A549 (cell line): ENCODE data around the gene RHOT2. TPM values are rescaled to one million over a fixed set of nuclear protein-coding genes. Genes with fewer than 3 reads are reported as not detected.

Source experiments
- ATAC-seq, 2 experiments: fragments of 200-7000 bp in 1 of 2; fragments of >200 bp in 1 of 2; cut with Nextera tagmentation in 1 of 2; cut with Tn5 transposase in 1 of 2; 3 replicates each; pipeline versions ENCODE4 v1.8.0 to v1.9.1; 2018 to 2020; ENCODE audit warnings: mild to moderate bottlenecking in 1 of 2, moderate library complexity in 1 of 2
- CTCF ChIA-PET: fragments of 300-600 bp; sonication (Branson Sonifier 250); formaldehyde crosslinking; extraction: SDS; loops from one replicate; lab custom pipeline; 2021; ENCODE audit warnings: antibody characterized with exemption, inconsistent platforms; lab: Yijun Ruan, JAX
- POLR2A ChIA-PET: fragments of 350-600 bp; formaldehyde crosslinking; extraction: SDS; loops from one replicate; lab custom pipeline; 2021; ENCODE audit warnings: antibody characterized with exemption, inconsistent platforms; lab: Yijun Ruan, JAX
- DNase-seq, 2 experiments: peaks; one replicate each; pipeline versions ENCODE4 v3.0.0 to v3.0.0-alpha.2; 2011 to 2016; ENCODE audit warnings: low read depth in 1 of 2, low spot score in 1 of 2
- FAIRE-seq: peaks from 2 replicates; lab custom pipeline; 2011; peaks lifted over from hg19 to GRCh38; lab: Jason Lieb, UNC
- H3K27ac ChIP-seq, 2 experiments: fragments of >200 bp; sonication (Bioruptor Twin); formaldehyde crosslinking; 3 replicates each; pipeline ENCODE4 v1.5.1; 2016 to 2017
- H3K4me1 ChIP-seq: fragments of >200 bp; sonication (Bioruptor Twin); formaldehyde crosslinking; 3 replicates; pipeline ENCODE4 v1.6.1; 2016
- H3K4me2 ChIP-seq: fragments of >200 bp; sonication (Bioruptor Twin); formaldehyde crosslinking; 3 replicates; pipeline ENCODE4 v1.6.1; 2016
- H3K4me3 ChIP-seq: fragments of >200 bp; sonication (Bioruptor Twin); formaldehyde crosslinking; 3 replicates; pipeline ENCODE4 v1.5.1; 2016
- H3K9me3 ChIP-seq: fragments of >200 bp; sonication (Bioruptor Twin); formaldehyde crosslinking; 3 replicates; pipeline ENCODE4 v1.6.1; 2016
- CBX8 ChIP-seq: fragments of 200-600 bp; sonication (generic); IDR thresholded peaks from 2 replicates; pipeline ENCODE4 v1.6.1; 2016
- CEBPB ChIP-seq, 2 experiments: fragments of >200 bp in 1 of 2; sonication (Bioruptor Twin) in 1 of 2; formaldehyde crosslinking in 1 of 2; IDR thresholded peaks; 2 replicates each; pipeline ENCODE4 v1.6.1; 2012 to 2016
- CHD2 ChIP-seq: fragments of 150-350 bp; IDR thresholded peaks from 2 replicates; pipeline ENCODE4 v1.6.1; 2014; ENCODE audit warnings: low read length; ENCODE audit not compliant: partially characterized antibody
- EP300 ChIP-seq, 2 experiments: fragments of >200 bp; sonication (Bioruptor Twin); formaldehyde crosslinking; IDR thresholded peaks; 2 replicates in 1 of 2; 3 replicates in 1 of 2; pipeline ENCODE4 v1.6.1; 2016 to 2017
- ESRRA ChIP-seq: fragments of 150-350 bp; IDR thresholded peaks from 2 replicates; pipeline ENCODE4 v1.6.1; 2014; ENCODE audit warnings: mild to moderate bottlenecking, low read length, borderline replicate concordance
- FOSL2 ChIP-seq, 2 experiments: fragments of 450-650 bp in 1 of 2; fragments of >200 bp in 1 of 2; sonication (Bioruptor Twin) in 1 of 2; formaldehyde crosslinking; IDR thresholded peaks; 2 replicates each; pipeline versions ENCODE4 v1.5.0 to v1.6.1; 2016 to 2020; ENCODE audit warnings: mild to moderate bottlenecking in 1 of 2, moderate library complexity in 1 of 2
- JUN ChIP-seq, 2 experiments: fragments of >200 bp; sonication (Bioruptor Twin); formaldehyde crosslinking; IDR thresholded peaks; 2 replicates in 1 of 2; 3 replicates in 1 of 2; pipeline ENCODE4 v1.6.1; 2016 to 2017
- JUNB ChIP-seq: fragments of >200 bp; sonication (Bioruptor Twin); formaldehyde crosslinking; IDR thresholded peaks from 2 replicates; pipeline ENCODE4 v1.6.1; 2016
- KDM5A ChIP-seq: fragments of 200-600 bp; sonication (generic); IDR thresholded peaks from 2 replicates; pipeline ENCODE4 v1.6.1; 2016; ENCODE audit warnings: antibody characterized with exemption, mild to moderate bottlenecking
- MYC ChIP-seq: IDR thresholded peaks from 2 replicates; pipeline ENCODE4 v1.6.1; 2012; ENCODE audit warnings: mild to moderate bottlenecking, inconsistent platforms, low read length, improper control_type of control experiment, borderline replicate concordance
- NPAS2 ChIP-seq: fragments of 250-450 bp; sonication (Bioruptor Pico); IDR thresholded peaks from 2 replicates; pipeline ENCODE4 v1.8.0; 2022; ENCODE audit warnings: mild to moderate bottlenecking, moderate library complexity, borderline replicate concordance
- NR3C1 ChIP-seq: fragments of >200 bp; sonication (Bioruptor Twin); formaldehyde crosslinking; IDR thresholded peaks from 3 replicates; pipeline ENCODE4 v1.6.1; 2017
- PHF8 ChIP-seq: fragments of 200-600 bp; sonication (generic); IDR thresholded peaks from 2 replicates; pipeline ENCODE4 v1.6.1; 2016; ENCODE audit warnings: low read depth, mild to moderate bottlenecking, antibody characterized with exemption, moderate library complexity, borderline replicate concordance
- POLR2A ChIP-seq: IDR thresholded peaks from 2 replicates; pipeline ENCODE4 v1.6.1; 2012; ENCODE audit warnings: mild to moderate bottlenecking, low read length
- RNF2 ChIP-seq: fragments of 200-600 bp; sonication (generic); IDR thresholded peaks from 2 replicates; pipeline ENCODE4 v1.6.1; 2016; ENCODE audit warnings: low read depth, mild to moderate bottlenecking, antibody characterized with exemption, moderate library complexity, borderline replicate concordance
- TP53 ChIP-seq: fragments of 250-450 bp; sonication (Bioruptor Pico); IDR thresholded peaks from 2 replicates; pipeline ENCODE4 v1.5.0; 2021; ENCODE audit warnings: mild to moderate bottlenecking, moderate library complexity
- ZFP36 ChIP-seq: fragments of 450-650 bp; IDR thresholded peaks from 2 replicates; pipeline ENCODE4 v1.6.1; 2014; ENCODE audit warnings: borderline replicate concordance; ENCODE audit not compliant: partially characterized antibody
- WGBS: methylation state at CpG from one replicate; pipeline ENCODE4 v1.1.6; 2017; ENCODE audit errors: missing lambda C conversion rate; 5-methylcytosine and 5-hydroxymethylcytosine counted together
- polyA plus RNA-seq, 4 experiments: library from polyadenylated mRNA; depleted of rRNA in 3 of 4; stranded (reverse); fragments of >200 nt; fragmentation: RNase III in 1 of 4; extraction: RNeasy Plus Mini Kit Qiagen cat#74134 plus additional on column Dnase treatment in 1 of 4; gene quantifications; 2 replicates in 3 of 4; 3 replicates in 1 of 4; pipeline ENCODE4 v1.2.3, GENCODE V29; 2011 to 2017
- TF ChIP-seq, protein P1 (sequence below): fragments of >200 bp; sonication (Bioruptor Twin); formaldehyde crosslinking; IDR thresholded peaks from 3 replicates; pipeline ENCODE4 v1.6.1; 2016
- TF ChIP-seq, protein P2 (sequence below): IDR thresholded peaks from 2 replicates; pipeline ENCODE4 v1.6.1; 2012; ENCODE audit warnings: low read depth, borderline replicate concordance
- TF ChIP-seq, protein P3 (sequence below): IDR thresholded peaks from 2 replicates; pipeline ENCODE4 v1.6.1; 2012
- TF ChIP-seq, protein P4 (sequence below): IDR thresholded peaks from 2 replicates; pipeline ENCODE4 v1.6.1; 2012
- TF ChIP-seq, protein P5 (sequence below): fragments of 250-450 bp; sonication (Bioruptor Pico); IDR thresholded peaks from 2 replicates; pipeline ENCODE4 v1.5.0; 2021; ENCODE audit warnings: mild to moderate bottlenecking, moderate library complexity, borderline replicate concordance

RHOT2 gene
- polyA plus RNA-seq, 2 of the 4 experiments (the other 2 are of a cell fraction) = 38.0 to 83.1 TPM

DNA sequence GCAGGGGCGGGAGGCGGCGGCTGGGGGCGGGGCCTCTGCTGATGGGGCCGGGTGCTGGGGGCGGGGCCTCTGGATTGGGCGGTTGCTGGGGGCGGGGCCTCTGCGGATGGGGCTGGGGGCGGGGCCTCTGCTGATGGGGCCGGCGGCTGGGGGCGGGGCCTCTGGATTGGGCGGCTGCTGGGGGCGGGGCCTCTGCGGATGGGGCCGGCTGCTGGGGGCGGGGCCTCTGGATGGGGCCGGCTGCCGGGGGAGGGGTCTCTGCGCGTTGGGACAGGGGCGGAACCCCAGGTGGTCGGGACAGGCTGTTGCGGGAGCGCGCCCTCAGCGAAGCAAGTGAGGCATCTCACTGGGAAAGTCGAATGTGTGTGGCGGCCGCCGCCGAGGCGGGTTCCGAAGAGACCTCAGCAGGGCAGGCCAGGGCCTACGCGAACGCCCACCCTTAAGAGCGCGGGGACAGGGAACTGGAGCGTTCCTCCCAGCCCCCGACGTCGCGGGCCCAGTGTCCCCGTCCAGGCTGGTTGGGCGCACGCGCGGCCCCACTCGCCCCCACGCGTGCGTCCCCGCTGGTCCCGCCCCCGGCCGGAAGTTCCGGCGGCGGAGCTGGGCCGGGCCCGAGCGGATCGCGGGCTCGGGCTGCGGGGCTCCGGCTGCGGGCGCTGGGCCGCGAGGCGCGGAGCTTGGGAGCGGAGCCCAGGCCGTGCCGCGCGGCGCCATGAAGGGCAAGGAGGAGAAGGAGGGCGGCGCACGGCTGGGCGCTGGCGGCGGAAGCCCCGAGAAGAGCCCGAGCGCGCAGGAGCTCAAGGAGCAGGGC is 12.1 kb downstream of the RHOT2 start, which contains the start of gene STUB1:
TSS of gene STUB1 (plus strand) at position 597 of the 811 bp plus-strand sequence. CDS start at position 713, 116 bp downstream.
- ATAC-seq (peak; percentile 20 to 51), FAIRE-seq (no peak), DNase-seq (peak in 1 of 2 experiments; percentile 91)
- ChIA-PET CTCF (interaction anchor here (0.7 to 2.9 kb wide), 8 partner anchors 12 to 106 kb away, joined by 3 to 17 read pairs (median 4); partner anchors contain the start of gene RHOT2), POLR2A (interaction anchor here (0.6 to 2.0 kb wide), 6 partner anchors 10 to 53 kb away, joined by 3 to 12 read pairs (median 6); partner anchors contain the start of genes ANTKMT and WDR24)
- Histone ChIP-seq H3K4me2 (peak within 1 kb of the TSS; percentile 93), H3K4me3 (peak within 1 kb of the TSS; percentile 74), H3K4me1 (peaks cover 45% of the 10 kb centered on the region), H3K9me3 (no peaks in the 10 kb centered on the region), H3K27ac (peak within 1 kb of the TSS; percentile 84 to 97)
- TF ChIP-seq POLR2A = peak; percentile 48
- TF ChIP-seq, protein P1, sequence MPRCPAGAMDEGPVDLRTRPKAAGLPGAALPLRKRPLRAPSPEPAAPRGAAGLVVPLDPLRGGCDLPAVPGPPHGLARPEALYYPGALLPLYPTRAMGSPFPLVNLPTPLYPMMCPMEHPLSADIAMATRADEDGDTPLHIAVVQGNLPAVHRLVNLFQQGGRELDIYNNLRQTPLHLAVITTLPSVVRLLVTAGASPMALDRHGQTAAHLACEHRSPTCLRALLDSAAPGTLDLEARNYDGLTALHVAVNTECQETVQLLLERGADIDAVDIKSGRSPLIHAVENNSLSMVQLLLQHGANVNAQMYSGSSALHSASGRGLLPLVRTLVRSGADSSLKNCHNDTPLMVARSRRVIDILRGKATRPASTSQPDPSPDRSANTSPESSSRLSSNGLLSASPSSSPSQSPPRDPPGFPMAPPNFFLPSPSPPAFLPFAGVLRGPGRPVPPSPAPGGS = peak; percentile 70; the same call in 2 of the 3 replicates
- TF ChIP-seq TP53 (CRISPR knock-in tag) = peak; percentile 54; the same call in 1 of the 2 replicates
- TF ChIP-seq, protein P2, sequence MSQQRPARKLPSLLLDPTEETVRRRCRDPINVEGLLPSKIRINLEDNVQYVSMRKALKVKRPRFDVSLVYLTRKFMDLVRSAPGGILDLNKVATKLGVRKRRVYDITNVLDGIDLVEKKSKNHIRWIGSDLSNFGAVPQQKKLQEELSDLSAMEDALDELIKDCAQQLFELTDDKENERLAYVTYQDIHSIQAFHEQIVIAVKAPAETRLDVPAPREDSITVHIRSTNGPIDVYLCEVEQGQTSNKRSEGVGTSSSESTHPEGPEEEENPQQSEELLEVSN = peak; percentile 59
- peak; percentile 40; the same call in 1 of the 2 replicates for TF ChIP-seq PHF8
- TF ChIP-seq, protein P3, sequence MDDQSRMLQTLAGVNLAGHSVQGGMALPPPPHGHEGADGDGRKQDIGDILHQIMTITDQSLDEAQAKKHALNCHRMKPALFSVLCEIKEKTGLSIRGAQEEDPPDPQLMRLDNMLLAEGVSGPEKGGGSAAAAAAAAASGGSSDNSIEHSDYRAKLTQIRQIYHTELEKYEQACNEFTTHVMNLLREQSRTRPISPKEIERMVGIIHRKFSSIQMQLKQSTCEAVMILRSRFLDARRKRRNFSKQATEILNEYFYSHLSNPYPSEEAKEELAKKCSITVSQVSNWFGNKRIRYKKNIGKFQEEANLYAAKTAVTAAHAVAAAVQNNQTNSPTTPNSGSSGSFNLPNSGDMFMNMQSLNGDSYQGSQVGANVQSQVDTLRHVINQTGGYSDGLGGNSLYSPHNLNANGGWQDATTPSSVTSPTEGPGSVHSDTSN = no peak
- TF ChIP-seq, protein P4, sequence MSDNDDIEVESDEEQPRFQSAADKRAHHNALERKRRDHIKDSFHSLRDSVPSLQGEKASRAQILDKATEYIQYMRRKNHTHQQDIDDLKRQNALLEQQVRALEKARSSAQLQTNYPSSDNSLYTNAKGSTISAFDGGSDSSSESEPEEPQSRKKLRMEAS = peak; percentile 65; the same call in 1 of the 2 replicates
- TF ChIP-seq CBX8 = no peak
- TF ChIP-seq MYC = 0 out of 2 replicates have a peak, but pooled peaks have one; percentile 27
- TF ChIP-seq CHD2 = no peak
- peak; percentile 84 for TF ChIP-seq JUN (IDR thresholded peaks at IDR 0.05)
- WGBS = 0% methylated on average over 9 of the region's 91 CpGs

DNA sequence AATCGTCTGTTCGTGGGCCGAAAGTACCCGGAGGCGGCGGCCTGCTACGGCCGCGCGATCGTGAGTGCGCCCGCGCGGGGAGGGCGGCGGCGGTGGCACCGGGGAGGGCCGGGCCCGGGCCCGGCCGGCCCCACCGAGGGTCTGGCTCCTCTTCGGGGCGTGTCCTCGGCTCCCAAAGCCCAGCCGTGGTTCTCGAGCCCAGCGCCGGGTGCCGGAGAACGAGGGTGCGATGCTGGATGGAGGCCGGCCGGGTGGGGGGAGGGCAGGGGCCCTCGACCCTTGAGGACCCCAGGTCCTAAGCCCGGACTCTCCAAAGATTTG is 12.7 kb downstream of the RHOT2 start:
- no peaks in the 10 kb centered on the region for H3K9me3 ChIP-seq
- TF ChIP-seq RNF2 = 0 out of 2 replicates have a peak, but pooled peaks have one; percentile 21
- peak in 1 of 2 experiments; percentile 13; a peak in 1 of 5 replicates for TF ChIP-seq JUN (IDR thresholded peaks at IDR 0.05)
- no peak for TF ChIP-seq NR3C1
- peak; percentile 1; the same call in 1 of the 2 replicates for TF ChIP-seq POLR2A
- peak overlapping the region; percentile 93 for H3K4me2 ChIP-seq
- H3K4me1 ChIP-seq = peaks cover 41% of the 10 kb centered on the region
- peak overlapping the region; percentile 74 for H3K4me3 ChIP-seq
- FAIRE-seq (no peak), DNase-seq (no peak), ATAC-seq (no peak)
- H3K27ac ChIP-seq = peak overlapping the region; percentile 84 to 97
- ChIA-PET POLR2A (interaction anchor here (0.7 to 2.0 kb wide), 4 partner anchors 9 to 53 kb away, joined by 3 to 12 read pairs (median 5); partner anchors contain the start of genes ANTKMT and WDR24), CTCF (interaction anchor here (0.7 to 2.9 kb wide), 8 partner anchors 13 to 105 kb away, joined by 3 to 15 read pairs (median 4); partner anchors contain the start of gene RHOT2)
- 0% methylated on average over 1 of the region's 38 CpGs for WGBS

DNA sequence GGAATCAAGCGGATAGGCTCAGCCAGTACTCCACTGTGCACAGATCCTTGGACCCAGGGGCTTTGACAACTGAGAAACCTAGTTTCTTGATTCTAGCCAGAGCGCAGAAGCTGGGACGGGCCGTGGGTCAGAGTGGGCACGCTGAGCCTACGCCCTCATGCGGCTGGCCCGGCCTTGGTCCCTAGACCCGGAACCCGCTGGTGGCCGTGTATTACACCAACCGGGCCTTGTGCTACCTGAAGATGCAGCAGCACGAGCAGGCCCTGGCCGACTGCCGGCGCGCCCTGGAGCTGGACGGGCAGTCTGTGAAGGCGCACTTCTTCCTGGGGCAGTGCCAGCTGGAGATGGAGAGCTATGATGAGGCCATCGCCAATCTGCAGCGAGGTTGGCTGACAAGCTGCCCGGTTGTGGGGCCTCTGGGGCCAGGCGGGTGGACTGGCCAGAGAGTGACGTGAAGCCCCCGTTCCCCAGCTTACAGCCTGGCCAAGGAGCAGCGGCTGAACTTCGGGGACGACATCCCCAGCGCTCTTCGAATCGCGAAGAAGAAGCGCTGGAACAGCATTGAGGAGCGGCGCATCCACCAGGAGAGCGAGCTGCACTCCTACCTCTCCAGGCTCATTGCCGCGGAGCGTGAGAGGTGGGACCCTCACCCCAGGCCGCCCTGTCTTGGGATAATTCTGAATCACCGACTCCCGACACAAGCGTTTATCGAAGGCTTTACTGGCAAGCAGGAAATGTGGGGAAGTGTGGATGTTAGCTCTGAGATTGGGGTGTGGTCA is 13.2 kb downstream of the RHOT2 start:
- ChIA-PET POLR2A (interaction anchor here (0.6 to 2.0 kb wide), 5 partner anchors 9 to 94 kb away, joined by 3 to 12 read pairs (median 5); partner anchors contain the start of genes ANTKMT and WDR24), CTCF (interaction anchor here (0.7 to 2.9 kb wide), 11 partner anchors 14 to 111 kb away, joined by 3 to 15 read pairs (median 4); partner anchors contain the start of gene RHOT2)
- Histone ChIP-seq H3K27ac (peak overlapping the region; percentile 84 to 97), H3K4me2 (peak overlapping the region; percentile 93), H3K4me1 (peaks cover 38% of the 10 kb centered on the region), H3K9me3 (no peaks in the 10 kb centered on the region), H3K4me3 (peak overlapping the region; percentile 74)
- DNase-seq (peak in 1 of 2 experiments; percentile 69), FAIRE-seq (no peak), ATAC-seq (peak in 1 of 2 experiments; percentile 2; a peak in 3 of 6 replicates)
- 44% methylated on average over 30 of the region's 44 CpGs for WGBS
- TF ChIP-seq, protein P4 = peak; percentile 49; the same call in 1 of the 2 replicates
- TF ChIP-seq KDM5A = no peak
- no peak for TF ChIP-seq ZFP36
- no peak for TF ChIP-seq NPAS2
- TF ChIP-seq JUNB = no peak
- no peak for TF ChIP-seq RNF2
- no peak for TF ChIP-seq EP300 (IDR thresholded peaks at IDR 0.05)
- TF ChIP-seq ESRRA = no peak
- no peak for TF ChIP-seq CEBPB (IDR thresholded peaks at IDR 0.05)
- TF ChIP-seq, protein P5, sequence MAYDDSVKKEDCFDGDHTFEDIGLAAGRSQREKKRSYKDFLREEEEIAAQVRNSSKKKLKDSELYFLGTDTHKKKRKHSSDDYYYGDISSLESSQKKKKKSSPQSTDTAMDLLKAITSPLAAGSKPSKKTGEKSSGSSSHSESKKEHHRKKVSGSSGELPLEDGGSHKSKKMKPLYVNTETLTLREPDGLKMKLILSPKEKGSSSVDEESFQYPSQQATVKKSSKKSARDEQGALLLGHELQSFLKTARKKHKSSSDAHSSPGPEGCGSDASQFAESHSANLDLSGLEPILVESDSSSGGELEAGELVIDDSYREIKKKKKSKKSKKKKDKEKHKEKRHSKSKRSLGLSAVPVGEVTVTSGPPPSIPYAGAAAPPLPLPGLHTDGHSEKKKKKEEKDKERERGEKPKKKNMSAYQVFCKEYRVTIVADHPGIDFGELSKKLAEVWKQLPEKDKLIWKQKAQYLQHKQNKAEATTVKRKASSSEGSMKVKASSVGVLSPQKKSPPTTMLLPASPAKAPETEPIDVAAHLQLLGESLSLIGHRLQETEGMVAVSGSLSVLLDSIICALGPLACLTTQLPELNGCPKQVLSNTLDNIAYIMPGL (CRISPR knock-in tag) = no peak
- no peak for TF ChIP-seq FOSL2 (IDR thresholded peaks at IDR 0.05)
- TF ChIP-seq FOSL2 (CRISPR knock-in tag; IDR thresholded peaks at IDR 0.05) = no peak
- TF ChIP-seq JUN (IDR thresholded peaks at IDR 0.05) = peak in 1 of 2 experiments; percentile 44; a peak in 4 of 5 replicates
